Neural cell (in vitro differentiated cells): Measurements from ENCODE around the gene PPFIBP2. TPM values are rescaled to one million over a fixed set of nuclear protein-coding genes. Genes with fewer than 3 reads are reported as not detected.

ENCODE experiments used
- H2AFZ ChIP-seq: fragments of 200-600, 300-800 bp; sonication (generic), shearing (Covaris generic); 2 replicates; pipeline ENCODE4 v1.6.0; 2014; ENCODE audit warnings: low read depth, mild to moderate bottlenecking, antibody characterized with exemption, low read length, moderate library complexity
- H3F3A ChIP-seq: fragments of 200-600 bp; shearing (Covaris generic); 2 replicates; pipeline ENCODE4 v1.6.1; 2016; ENCODE audit warnings: mild to moderate bottlenecking, moderate library complexity, mixed read lengths, antibody characterized with exemption, low read length; ENCODE audit not compliant: insufficient read depth, poor library complexity, severe bottlenecking
- H3K27ac ChIP-seq: fragments of 200-600, 300-800 bp; sonication (generic), shearing (Covaris generic); 2 replicates; pipeline ENCODE4 v1.5.1; 2014; ENCODE audit warnings: mild to moderate bottlenecking, low read length, moderate library complexity
- H3K27me3 ChIP-seq: fragments of 300-800, 200-600 bp; sonication (generic), shearing (Covaris generic); 2 replicates; pipeline ENCODE4 v1.6.0; 2014; ENCODE audit warnings: mild to moderate bottlenecking, low read depth, low read length, moderate library complexity; ENCODE audit not compliant: insufficient read depth
- H3K36me3 ChIP-seq: fragments of 300-800, 200-600 bp; sonication (generic), shearing (Covaris generic); 2 replicates; pipeline ENCODE4 v1.5.1; 2014; ENCODE audit warnings: mild to moderate bottlenecking, antibody characterized with exemption, low read length, moderate library complexity; ENCODE audit not compliant: insufficient read depth
- H3K4me2 ChIP-seq: fragments of 300-800, 200-600 bp; sonication (generic), shearing (Covaris generic); 2 replicates; pipeline ENCODE4 v1.6.0; 2014; ENCODE audit warnings: mild to moderate bottlenecking, low read length
- H3K4me3 ChIP-seq: fragments of 300-800, 200-600 bp; sonication (generic), shearing (Covaris generic); 2 replicates; pipeline ENCODE4 v1.5.1; 2014; ENCODE audit warnings: mild to moderate bottlenecking, low read length, moderate library complexity
- H3K79me2 ChIP-seq: fragments of 200-600 bp; shearing (Covaris generic); replicated peaks from 2 replicates; pipeline ENCODE4 v1.6.0; 2014; ENCODE audit warnings: mild to moderate bottlenecking, low read length, moderate library complexity; ENCODE audit not compliant: insufficient read depth
- H3K9ac ChIP-seq: fragments of 300-800, 200-600 bp; sonication (generic), shearing (Covaris generic); 2 replicates; pipeline ENCODE4 v1.6.1; 2016; ENCODE audit warnings: mild to moderate bottlenecking, low read length, mixed read lengths
- H3K9me2 ChIP-seq: fragments of 200-600 bp; shearing (Covaris generic); 2 replicates; pipeline ENCODE4 v1.6.1; 2016; ENCODE audit warnings: mild to moderate bottlenecking, low read length, mixed read lengths; ENCODE audit not compliant: insufficient read depth
- H3K9me3 ChIP-seq: fragments of 200-600, 300-800 bp; sonication (generic), shearing (Covaris generic); 2 replicates; pipeline ENCODE4 v1.6.1; 2016; ENCODE audit warnings: mild to moderate bottlenecking, mixed run types, low read length, moderate library complexity, mixed read lengths
- H4K20me1 ChIP-seq: fragments of 200-600 bp; shearing (Covaris generic); 2 replicates; pipeline ENCODE4 v1.6.1; 2016; ENCODE audit warnings: mild to moderate bottlenecking, mixed run types; ENCODE audit not compliant: insufficient read depth
- CTCF ChIP-seq: fragments of 450-650 bp; IDR thresholded peaks from 2 replicates; pipeline ENCODE4 v1.5.1; 2014; ENCODE audit warnings: antibody characterized with exemption, mild to moderate bottlenecking, moderate library complexity; ENCODE audit not compliant: poor library complexity, severe bottlenecking
- EP300 ChIP-seq: fragments of 450-650 bp; conservative IDR thresholded peaks from 2 replicates; pipeline ENCODE4 v1.6.1; 2014; ENCODE audit warnings: antibody characterized with exemption, mild to moderate bottlenecking, moderate library complexity; ENCODE audit not compliant: poor library complexity, severe bottlenecking
- EZH2 ChIP-seq: fragments of 200-600, 300-800 bp; shearing (Covaris generic), sonication (generic); IDR thresholded peaks from 2 replicates; pipeline ENCODE4 v1.6.1; 2014; ENCODE audit warnings: antibody characterized with exemption, low read length, borderline replicate concordance, mild to moderate bottlenecking; ENCODE audit not compliant: insufficient read depth, poor library complexity, severe bottlenecking
- MXI1 ChIP-seq: fragments of 450-650 bp; conservative IDR thresholded peaks from 2 replicates; pipeline ENCODE4 v1.6.1; 2014; ENCODE audit warnings: antibody characterized with exemption, mild to moderate bottlenecking; ENCODE audit not compliant: poor library complexity, severe bottlenecking
- POLR2AphosphoS5 ChIP-seq: IDR thresholded peaks from 2 replicates; pipeline ENCODE4 v1.6.1; 2012
- RAD21 ChIP-seq: fragments of 450-650 bp; conservative IDR thresholded peaks from 2 replicates; pipeline ENCODE4 v1.6.1; 2014; ENCODE audit warnings: antibody characterized with exemption, mild to moderate bottlenecking, moderate library complexity
- REST ChIP-seq: IDR thresholded peaks from 2 replicates; pipeline ENCODE4 v1.6.1; 2012; ENCODE audit warnings: borderline replicate concordance
- SMC3 ChIP-seq: fragments of 450-650 bp; conservative IDR thresholded peaks from 2 replicates; pipeline ENCODE4 v1.6.1; 2014; ENCODE audit warnings: antibody characterized with exemption, mild to moderate bottlenecking, moderate library complexity; ENCODE audit not compliant: poor library complexity
- TAF1 ChIP-seq: IDR thresholded peaks from 2 replicates; pipeline ENCODE4 v1.6.1; 2012; ENCODE audit warnings: low read depth
- polyA plus RNA-seq: library from polyadenylated mRNA; depleted of rRNA; stranded (reverse); fragments of >200 nt; gene quantifications from 2 replicates; pipeline ENCODE4 v1.2.3, GENCODE V29; 2014

Gene PPFIBP2
- polyA plus RNA-seq, 1 donor from 2014 or later = not detected

GRCh38 chr11:7545611-7546010, 31.8 kb downstream of the PPFIBP2 start:
- no peak for TF ChIP-seq RAD21
- TF ChIP-seq POLR2AphosphoS5 = no peak
- no peak for TF ChIP-seq REST
- TF ChIP-seq MXI1 = no peak
- no peak for TF ChIP-seq EZH2
- TF ChIP-seq EP300 = no peak
- TF ChIP-seq SMC3 = no peak
- TF ChIP-seq TAF1 = no peak
- TF ChIP-seq CTCF = no peak
- H3F3A ChIP-seq = no peaks in the 10 kb centered on the region
- H3K9me2 ChIP-seq = no peaks in the 10 kb centered on the region
- no peaks in the 10 kb centered on the region for H3K9me3 ChIP-seq
- no peaks in the 10 kb centered on the region for H3K27me3 ChIP-seq
- no peak overlapping the region for H3K4me2 ChIP-seq
- no peaks in the 10 kb centered on the region for H4K20me1 ChIP-seq
- no peak overlapping the region for H3K27ac ChIP-seq
- no peak overlapping the region for H3K9ac ChIP-seq
- no peaks in the 10 kb centered on the region for H3K36me3 ChIP-seq
- H3K79me2 ChIP-seq = no peaks in the 10 kb centered on the region
- H2AFZ ChIP-seq = no peak overlapping the region
- H3K4me3 ChIP-seq = no peak overlapping the region

- no peak overlapping the region for H3K27ac ChIP-seq
- TF ChIP-seq SMC3 (no peak), TAF1 (no peak), EP300 (no peak), CTCF (no peak)
Observed at GRCh38 chr11:7546324-7546791, 32.6 kb downstream of the PPFIBP2 start.

More at GRCh38 chr11:7546324-7546791, 32.6 kb downstream of the PPFIBP2 start:
- H3K4me2 ChIP-seq = no peak overlapping the region
- H3K27me3 ChIP-seq = no peaks in the 10 kb centered on the region
- no peak overlapping the region for H2AFZ ChIP-seq
- no peaks in the 10 kb centered on the region for H3K36me3 ChIP-seq
- no peaks in the 10 kb centered on the region for H4K20me1 ChIP-seq
- no peaks in the 10 kb centered on the region for H3K79me2 ChIP-seq
- H3K9me2 ChIP-seq = no peaks in the 10 kb centered on the region
- no peaks in the 10 kb centered on the region for H3K9me3 ChIP-seq
- H3K4me3 ChIP-seq = no peak overlapping the region
- H3F3A ChIP-seq = no peaks in the 10 kb centered on the region
- H3K9ac ChIP-seq = no peak overlapping the region
